HL-60/S4 (cell line): ENCODE data around the gene CNTN5.
"Not testable (repeated sequence)": the region's sequence is repeated elsewhere in the genome, so short reads cannot be mapped to it uniquely, and the experiment has no call there.

Experiments
- in situ Hi-C: fragments of 300-500 bp; cut with MboI; formaldehyde crosslinking; loops from 2 replicates; pipeline ENCODE4 v1.14.3; 2022; ENCODE audit warnings: low sequenced_read_pairs

CNTN5 gene

GRCh38 chr11:100182350-100182749 lies 1161.6 kb downstream of the CNTN5 start:
- in situ Hi-C loops = no loop called here

GRCh38 chr11:100182927-100183326 lies 1162.2 kb downstream of the CNTN5 start:
- in situ Hi-C loops = no loop called here

GRCh38 chr11:100185588-100185987 lies 1164.8 kb downstream of the CNTN5 start:
- in situ Hi-C loops = no loop called here

- in situ Hi-C loops = no loop called here
Observed at GRCh38 chr11:100188137-100188783, 1167.5 kb downstream of the CNTN5 start.

- in situ Hi-C loops = no loop called here
Observed at GRCh38 chr11:100190395-100190794, 1169.6 kb downstream of the CNTN5 start.

GRCh38 chr11:100192181-100192580 lies 1171.4 kb downstream of the CNTN5 start:
- in situ Hi-C loops = no loop called here

GRCh38 chr11:100203789-100204188 lies 1183.0 kb downstream of the CNTN5 start:
- in situ Hi-C loops = no loop called here

GRCh38 chr11:100205926-100206325 lies 1185.2 kb downstream of the CNTN5 start:
- in situ Hi-C loops = no loop called here

GRCh38 chr11:100208207-100208606 lies 1187.5 kb downstream of the CNTN5 start:
- in situ Hi-C loops = no loop called here

- in situ Hi-C loops = no loop called here
Observed at GRCh38 chr11:100214791-100215190, 1194.0 kb downstream of the CNTN5 start.

GRCh38 chr11:100220801-100221200 lies 1200.1 kb downstream of the CNTN5 start:
- in situ Hi-C loops = no loop called here

GRCh38 chr11:100221791-100222190 lies 1201.0 kb downstream of the CNTN5 start:
- in situ Hi-C loops = no loop called here

GRCh38 chr11:100224541-100225034 lies 1203.8 kb downstream of the CNTN5 start:
- in situ Hi-C loops = no loop called here

- in situ Hi-C loops = no loop called here
Observed at GRCh38 chr11:100229086-100229485, 1208.3 kb downstream of the CNTN5 start.

- in situ Hi-C loops = no loop called here
Observed at GRCh38 chr11:100232006-100232405, 1211.3 kb downstream of the CNTN5 start.

GRCh38 chr11:100235085-100235484 lies 1214.3 kb downstream of the CNTN5 start:
- in situ Hi-C loops = no loop called here

GRCh38 chr11:100240025-100240539 lies 1219.3 kb downstream of the CNTN5 start:
- in situ Hi-C loops = no loop called here

- in situ Hi-C loops = no loop called here
Observed at GRCh38 chr11:100247704-100248103, 1227.0 kb downstream of the CNTN5 start.

GRCh38 chr11:100257238-100257803 lies 1236.6 kb downstream of the CNTN5 start:
- in situ Hi-C loops = not testable (repeated sequence)

- in situ Hi-C loops = no loop called here
Observed at GRCh38 chr11:100269516-100269915, 1248.8 kb downstream of the CNTN5 start.

GRCh38 chr11:100273066-100273815 lies 1252.5 kb downstream of the CNTN5 start:
- in situ Hi-C loops = no loop called here

GRCh38 chr11:100274466-100274865 lies 1253.7 kb downstream of the CNTN5 start:
- in situ Hi-C loops = not testable (repeated sequence)
